T1000 (cell line): Measurements from ENCODE around the gene GRAMD2A.
A peak's percentile ranks its signal among the peaks of the same experiment; 100 is the strongest.

Source experiments
- DNase-seq: peaks from one replicate; lab custom pipeline; 2025; ENCODE audit warnings: mixed read lengths; lab: John Stamatoyannopoulos, UW

Gene GRAMD2A

GRCh38 chr15:72217216-72217615, 19.6 kb upstream of the GRAMD2A start:
- DNase-seq = no peak

DNA sequence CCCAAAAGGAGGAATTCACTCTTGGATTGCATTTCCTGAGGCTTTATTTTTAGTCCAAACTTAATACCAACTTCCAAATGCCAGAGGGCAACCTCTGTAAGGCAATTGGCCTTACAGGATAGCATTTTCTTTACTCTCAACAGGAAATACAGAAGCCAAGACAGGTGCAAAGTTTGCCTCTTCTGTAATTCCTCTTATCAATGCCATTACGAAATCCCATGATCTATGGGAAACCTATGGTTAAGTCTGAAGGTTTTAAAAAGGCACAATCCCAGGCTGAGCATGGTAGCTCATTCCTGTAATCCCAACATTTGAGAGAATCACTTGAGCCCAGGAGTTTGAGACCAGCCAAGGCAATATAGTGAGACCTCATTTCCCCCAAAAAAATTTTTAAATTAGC, 18.5 kb upstream of the GRAMD2A start:
- DNase-seq = no peak

DNA sequence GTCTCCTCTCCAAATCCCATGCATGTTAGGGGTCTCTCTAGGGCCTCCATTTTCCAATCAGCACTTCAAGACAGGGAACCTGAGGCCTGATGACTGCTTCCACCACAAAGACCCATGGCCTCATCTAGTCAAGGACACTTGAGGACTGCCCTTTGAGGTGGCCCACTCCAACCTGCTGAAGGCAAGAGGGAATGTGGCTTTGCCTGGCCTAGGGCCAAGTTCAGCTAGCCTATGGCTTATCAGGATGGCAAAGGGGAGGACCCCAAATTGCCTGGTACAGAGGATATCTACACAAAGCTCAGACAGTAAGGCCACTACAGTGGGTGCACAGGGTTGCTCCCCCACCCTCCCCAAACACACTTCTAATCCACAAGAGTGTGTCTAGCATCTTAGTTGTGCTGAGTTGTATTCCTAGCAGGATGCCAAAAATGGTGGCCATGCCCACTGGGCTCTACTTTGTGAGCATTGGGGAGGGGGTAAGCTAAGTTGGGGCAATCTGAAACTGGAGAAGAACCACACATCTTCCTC, 10.0 kb upstream of the GRAMD2A start:
- DNase-seq = no peak

DNA sequence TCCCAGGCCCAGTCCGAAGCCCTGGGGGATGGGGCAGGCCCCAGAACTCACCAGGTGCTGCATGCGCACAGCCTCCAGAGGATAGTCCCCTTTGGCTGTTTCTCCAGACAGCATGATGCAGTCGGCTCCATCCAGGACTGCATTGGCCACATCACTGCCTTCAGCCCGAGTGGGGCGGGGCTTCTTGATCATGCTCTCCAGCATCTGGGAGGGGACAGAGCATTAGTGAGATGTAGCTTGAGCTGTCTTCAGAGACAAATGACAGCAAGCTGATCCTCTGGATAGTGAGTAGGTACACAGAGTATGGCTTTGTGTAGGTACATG, 9.1 kb upstream of the GRAMD2A start:
- DNase-seq = no peak

GRCh38 chr15:72205896-72206676, 8.5 kb upstream of the GRAMD2A start:
- DNase-seq = no peak

GRCh38 chr15:72205273-72205672, 7.7 kb upstream of the GRAMD2A start:
- DNase-seq = no peak

GRCh38 chr15:72203507-72203837, 5.9 kb upstream of the GRAMD2A start:
- peak; percentile 29 for DNase-seq

DNA sequence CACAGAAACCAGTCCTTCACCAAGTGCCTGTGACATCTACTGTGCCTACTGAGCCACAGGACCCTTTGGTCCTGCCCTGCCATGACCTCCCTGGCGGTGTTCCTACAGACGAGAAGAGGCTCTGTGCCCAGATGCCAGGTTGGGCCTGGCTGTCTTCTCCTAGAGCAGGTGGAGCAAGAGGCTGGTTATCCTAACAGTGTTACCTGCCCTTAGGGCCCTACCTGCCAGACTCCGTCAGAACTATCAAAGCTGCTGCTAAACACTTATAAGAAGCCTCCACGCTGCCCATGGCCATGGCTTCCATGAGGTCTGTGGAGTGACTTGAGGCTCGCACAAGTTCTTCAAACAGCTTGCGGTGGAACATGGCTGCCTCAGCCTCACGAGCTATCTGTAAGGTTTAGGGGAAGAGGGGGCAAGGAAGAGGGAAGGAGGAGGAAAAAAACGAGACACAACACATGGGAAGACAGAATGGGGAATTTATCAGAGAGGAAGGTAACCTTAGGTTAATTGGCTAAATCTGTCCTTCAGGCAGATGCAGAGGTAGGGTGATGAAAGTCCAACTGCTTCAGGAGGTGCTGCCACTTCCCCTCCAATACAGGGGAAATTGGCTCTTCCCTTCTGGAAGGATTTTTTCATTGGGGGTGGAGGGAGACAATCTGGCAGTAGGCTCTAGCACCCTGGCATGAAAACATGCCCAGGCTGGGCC, 5.4 kb upstream of the GRAMD2A start:
- DNase-seq = no peak

DNA sequence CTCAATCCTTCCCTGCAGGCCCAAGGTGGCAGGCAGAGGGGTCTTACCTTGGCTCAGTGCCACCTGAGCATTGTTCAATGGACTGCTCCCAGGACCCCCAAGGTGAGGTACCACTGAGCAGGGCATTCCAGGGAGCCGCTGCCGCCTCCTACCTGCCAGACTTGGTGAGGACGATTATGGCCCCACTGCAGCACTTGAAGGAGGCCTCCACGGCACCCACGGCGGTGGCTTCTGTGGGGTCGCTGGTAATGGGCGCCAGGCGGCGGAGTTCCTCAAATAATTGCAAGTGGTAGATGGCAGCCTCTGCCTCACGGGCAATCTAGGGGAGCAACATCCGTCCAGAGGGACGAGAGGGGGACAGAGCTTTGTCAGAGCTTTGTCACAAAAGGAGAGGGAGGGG, 4.7 kb upstream of the GRAMD2A start:
- DNase-seq = no peak

GRCh38 chr15:72201391-72201921, 3.9 kb upstream of the GRAMD2A start:
- no peak for DNase-seq

- DNase-seq = no peak
Measured at GRCh38 chr15:72200395-72201237, 3.0 kb upstream of the GRAMD2A start.

GRCh38 chr15:72199721-72200212, 2.2 kb upstream of the GRAMD2A start:
- DNase-seq = peak; percentile 40

DNA sequence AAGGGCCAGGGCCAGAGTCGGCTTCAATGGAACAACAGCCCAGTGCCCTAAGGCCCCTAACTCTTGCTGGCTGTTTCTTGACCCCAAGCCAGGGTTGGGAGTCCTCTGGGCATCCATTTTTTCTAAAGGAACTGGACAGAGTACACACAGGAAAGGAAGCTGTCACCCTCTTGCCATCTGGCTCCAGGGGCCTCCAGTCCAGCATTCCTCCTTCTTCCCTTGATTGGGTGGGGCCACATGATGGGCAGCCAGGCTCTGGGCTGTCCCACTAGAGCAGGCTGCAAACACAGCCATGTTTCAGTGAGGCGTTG, 1.6 kb upstream of the GRAMD2A start:
- DNase-seq = no peak

GRCh38 chr15:72198356-72199204, 993 bp upstream of the GRAMD2A start:
- no peak for DNase-seq

GRCh38 chr15:72197041-72197459, 537 bp downstream of the GRAMD2A start:
- DNase-seq = no peak

DNA sequence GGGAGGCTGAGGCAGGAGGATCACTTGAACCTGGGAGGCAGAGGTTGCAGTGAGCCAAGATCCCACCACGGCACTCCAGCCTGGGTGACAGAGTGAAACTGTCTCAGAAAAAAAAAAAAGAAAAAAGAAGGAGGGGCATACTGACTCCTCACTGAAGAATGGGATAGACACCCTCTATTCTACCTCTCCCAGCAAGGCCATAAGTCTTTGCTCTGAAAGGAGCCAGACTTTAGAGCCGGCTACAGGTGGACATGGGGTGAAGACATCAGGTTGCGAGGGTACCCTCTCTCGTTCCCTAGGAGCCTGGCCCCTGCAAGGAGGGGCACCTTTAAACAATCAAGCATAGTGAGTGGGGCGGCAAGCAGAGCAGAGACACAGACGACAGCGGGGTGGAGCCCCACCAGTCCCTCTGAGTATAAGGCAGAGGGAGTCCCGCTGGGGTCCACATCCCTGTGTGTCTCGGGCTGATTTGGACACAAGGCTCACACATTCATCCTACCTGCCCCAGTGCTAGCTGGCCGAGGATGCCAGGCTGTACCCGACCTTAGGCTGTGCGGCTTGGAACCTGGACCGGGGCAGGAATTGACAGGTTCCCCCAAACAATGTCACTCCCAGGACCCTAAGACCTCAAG, 1.1 kb downstream of the GRAMD2A start:
- DNase-seq = no peak

DNA sequence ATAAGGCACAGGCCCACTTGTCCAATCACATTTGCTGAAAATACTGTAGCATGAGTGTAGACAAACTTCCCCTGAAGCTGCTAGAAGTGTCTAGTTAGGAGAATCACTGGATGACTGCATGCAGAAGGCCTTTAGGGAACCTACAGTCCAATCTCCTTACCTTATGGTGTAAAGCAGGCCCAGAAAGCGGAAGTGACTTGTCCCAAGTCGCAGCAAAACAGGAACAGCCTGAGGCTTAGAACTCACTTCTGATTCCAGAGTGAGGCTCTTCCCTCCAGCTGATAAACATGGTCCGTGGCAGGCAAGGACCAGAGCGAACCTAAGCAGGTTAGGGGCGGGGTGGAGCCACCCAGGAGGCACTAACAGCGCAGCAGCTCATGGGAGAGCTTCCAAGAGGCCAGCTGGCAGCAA, 2.5 kb downstream of the GRAMD2A start:
- DNase-seq = no peak

DNA sequence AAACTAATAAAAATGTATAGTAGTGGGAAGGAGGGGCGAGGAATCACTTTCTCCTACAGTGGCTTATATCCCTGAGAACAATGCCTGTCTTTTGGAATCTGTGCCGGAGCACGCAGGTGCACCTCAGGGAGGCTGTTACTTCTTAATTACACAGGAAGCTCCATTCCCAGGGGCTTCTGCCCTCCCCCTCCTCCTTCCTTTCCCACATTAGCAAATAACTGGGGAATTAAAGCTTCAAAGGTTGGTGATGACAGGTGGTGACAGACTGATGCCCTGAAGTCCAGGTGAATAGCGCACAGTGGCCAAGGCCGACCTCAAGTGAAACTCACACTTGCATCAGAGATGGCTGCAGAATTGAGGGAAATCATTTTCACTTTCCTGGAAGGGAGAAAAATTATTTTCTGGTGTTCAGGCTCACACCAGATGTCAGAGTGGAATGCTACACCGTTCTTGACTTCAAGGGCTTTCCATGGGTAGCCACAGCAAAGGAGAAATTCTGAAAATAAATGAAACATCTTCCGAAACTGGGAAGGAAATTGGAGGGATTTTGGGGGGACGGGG, 3.7 kb downstream of the GRAMD2A start:
- DNase-seq = no peak

DNA sequence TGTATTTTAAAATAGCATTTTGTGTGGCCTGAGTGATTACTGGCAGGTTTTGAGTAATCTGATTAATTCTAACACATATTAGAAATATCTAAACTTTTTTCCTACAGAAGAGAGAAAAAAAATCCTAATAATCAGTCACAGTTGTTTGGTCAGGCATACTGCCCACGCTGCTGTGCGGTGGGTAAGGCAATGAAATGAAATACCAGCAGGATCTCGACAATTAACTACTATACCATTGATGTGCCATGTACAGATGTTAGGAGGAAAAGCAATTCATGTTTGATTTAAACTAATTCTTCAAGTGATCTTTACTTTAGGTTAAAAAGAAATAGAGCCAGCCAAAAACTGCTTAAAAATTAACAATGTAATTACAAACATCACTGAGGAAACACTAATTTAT, 5.2 kb downstream of the GRAMD2A start:
- DNase-seq = no peak

GRCh38 chr15:72189250-72189902, 8.2 kb downstream of the GRAMD2A start:
- no peak for DNase-seq
